Common myeloid progenitor, CD34-positive (primary cell): ENCODE measurements around the gene TBC1D24.
A peak's percentile ranks its signal among the peaks of the same experiment; 100 is the strongest.

Experiments
- CTCF ChIA-PET: fragments of 350-600 bp; sonication (Branson Sonifier 250); formaldehyde crosslinking; loops from one replicate; lab custom pipeline; 2021; ENCODE audit warnings: antibody characterized with exemption; lab: Charles Lee
- POLR2A ChIA-PET: fragments of 350-600 bp; sonication (Branson Sonifier 250); formaldehyde crosslinking; loops from one replicate; lab custom pipeline; 2021; ENCODE audit warnings: antibody characterized with exemption; lab: Charles Lee
- DNase-seq, 3 donors: peaks; one replicate each; pipeline versions ENCODE4 v3.0.0 to v3.0.0-alpha.2; 2013
- H3K27ac ChIP-seq, 2 experiments: 1 replicate in 1 of 2; 2 replicates in 1 of 2; pipeline ENCODE4 v1.7.0; 2013; ENCODE audit warnings: inconsistent platforms in 2 of 2, low read length in 2 of 2, mild to moderate bottlenecking in 2 of 2, low read depth in 1 of 2, moderate library complexity in 1 of 2; ENCODE audit not compliant: severe bottlenecking in 2 of 2, insufficient read depth in 1 of 2, poor library complexity in 1 of 2
- H3K27me3 ChIP-seq, 5 experiments: replicated peaks in 2 of 5; 1 replicate in 3 of 5; 2 replicates in 2 of 5; pipeline versions ENCODE4 v1.6.1 to v1.7.0; 2013; ENCODE audit warnings: low read length in 4 of 5, mild to moderate bottlenecking in 2 of 5, moderate library complexity in 2 of 5, inconsistent platforms in 1 of 5; ENCODE audit not compliant: insufficient read depth in 5 of 5, control insufficient read depth in 4 of 5
- H3K36me3 ChIP-seq, 4 experiments: 1 replicate in 2 of 4; 2 replicates in 2 of 4; pipeline versions ENCODE4 v1.6.1 to v1.7.0; 2013; ENCODE audit warnings: low read length in 3 of 4, control low read depth in 1 of 4, mild to moderate bottlenecking in 1 of 4; ENCODE audit not compliant: control insufficient read depth in 4 of 4, insufficient read depth in 4 of 4
- H3K4me1 ChIP-seq, 4 experiments: 1 replicate in 3 of 4; 2 replicates in 1 of 4; pipeline versions ENCODE4 v1.6.1 to v1.7.1; 2013; ENCODE audit warnings: low read length in 3 of 4, mild to moderate bottlenecking in 3 of 4, control low read depth in 1 of 4, inconsistent platforms in 1 of 4, moderate library complexity in 1 of 4; ENCODE audit not compliant: control insufficient read depth in 4 of 4, insufficient read depth in 4 of 4; ENCODE audit errors: control extremely low read depth in 1 of 4
- H3K4me3 ChIP-seq, 7 experiments: 1 replicate in 4 of 7; 2 replicates in 3 of 7; pipeline versions ENCODE4 v1.5.1 to v1.7.0; 2013; ENCODE audit warnings: mild to moderate bottlenecking in 7 of 7, low read length in 6 of 7, moderate library complexity in 6 of 7, inconsistent platforms in 2 of 7, low read depth in 2 of 7, control low read depth in 1 of 7; ENCODE audit not compliant: insufficient read depth in 4 of 7, control insufficient read depth in 1 of 7; ENCODE audit errors: extremely low read depth in 1 of 7
- H3K9me3 ChIP-seq, 5 experiments: 1 replicate in 4 of 5; 2 replicates in 1 of 5; pipeline versions ENCODE4 v1.6.1 to v1.7.1; 2013; ENCODE audit warnings: low read length in 4 of 5, mild to moderate bottlenecking in 2 of 5, inconsistent platforms in 1 of 5, low read depth in 1 of 5, moderate library complexity in 1 of 5; ENCODE audit not compliant: control insufficient read depth in 4 of 5, insufficient read depth in 2 of 5; ENCODE audit errors: control extremely low read depth in 1 of 5
- WGBS: methylation state at CpG from one replicate; pipeline ENCODE4 v1.1.5; 2013; ENCODE audit not compliant: insufficient coverage; 5-methylcytosine and 5-hydroxymethylcytosine counted together

TBC1D24 gene

GRCh38 chr16:2514333-2515179, 39.6 kb downstream of the TBC1D24 start:
- H3K4me1 ChIP-seq = peaks cover 10 to 89% (median 84%) of the 10 kb centered on the region in 4 experiments
- POLR2A ChIA-PET = interaction anchor here (0.7 to 1.0 kb wide), 3 partner anchors 13 to 135 kb away, joined by 3 read pairs; partner anchors contain the start of gene CEMP1

DNA sequence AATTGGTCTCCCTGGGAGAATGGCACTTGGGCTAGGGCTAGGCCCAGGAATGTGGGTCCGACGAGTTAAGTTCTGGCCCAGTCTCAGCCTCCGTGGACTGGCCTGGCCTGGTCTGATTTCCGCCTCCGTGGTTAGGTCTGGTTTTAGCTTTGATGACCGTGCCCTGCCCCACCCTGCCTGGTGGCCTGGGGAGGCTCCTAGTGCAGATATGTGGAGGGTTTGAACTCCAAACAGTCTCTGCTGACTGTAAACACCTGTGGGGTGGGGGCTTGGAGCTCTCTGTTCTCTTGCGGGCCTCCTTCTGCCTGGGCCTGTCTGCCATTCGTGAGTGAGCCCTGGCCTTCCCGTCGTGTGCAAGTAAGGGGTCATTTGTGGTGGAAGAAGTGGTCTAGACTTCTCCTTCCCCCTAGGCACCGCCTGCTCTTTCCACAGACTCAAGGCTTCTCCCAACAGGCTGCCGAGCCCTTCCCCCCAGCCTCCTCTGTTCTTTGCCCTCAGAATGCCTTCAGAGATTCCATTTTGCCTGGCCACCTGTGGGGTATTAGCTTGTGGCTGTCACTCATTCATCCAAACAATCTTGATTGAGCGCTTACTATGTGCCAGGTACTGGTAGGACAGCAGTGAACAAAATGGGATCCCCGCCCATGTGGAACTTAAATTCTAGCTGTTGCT, 40.4 kb downstream of the TBC1D24 start:
- peak in 1 of 3 donors; percentile 25 for DNase-seq
- no peaks in the 10 kb centered on the region for H3K27me3 ChIP-seq
- peaks cover 0 to 28% (median 7%) of the 10 kb centered on the region in 4 experiments for H3K36me3 ChIP-seq
- H3K27ac ChIP-seq = peak overlapping the region; percentile 91 to 95
- 10% methylated on average over 7 of the region's 14 CpGs for WGBS
- H3K9me3 ChIP-seq = no peaks in the 10 kb centered on the region
- ChIA-PET POLR2A (interaction anchor here (0.7 to 1.0 kb wide), 3 partner anchors 14 to 134 kb away, joined by 3 read pairs; partner anchors contain the start of gene CEMP1), CTCF (interaction anchor here (0.9 to 1.1 kb wide), 3 partner anchors 8 to 85 kb away, joined by 3 read pairs; no protein-coding TSS in a partner anchor)
- peak overlapping the region; percentile 72 to 99 (median 92) for H3K4me3 ChIP-seq
- peaks cover 10 to 87% (median 81%) of the 10 kb centered on the region in 4 experiments for H3K4me1 ChIP-seq

More at GRCh38 chr16:2514333-2515179, 39.6 kb downstream of the TBC1D24 start:
- CTCF ChIA-PET = interaction anchor here (5.9 kb wide), 1 partner anchor 13 kb away, joined by 27 read pairs; no protein-coding TSS in a partner anchor
- H3K27ac ChIP-seq = peak overlapping the region; percentile 91 to 95
- H3K27me3 ChIP-seq = no peaks in the 10 kb centered on the region
- H3K36me3 ChIP-seq = peaks cover 0 to 28% (median 7%) of the 10 kb centered on the region in 4 experiments
- whole genome bisulfite sequencing = under 1% methylated on average over 47 of the region's 63 CpGs
- H3K4me3 ChIP-seq = peak overlapping the region; percentile 72 to 99 (median 92)
- H3K9me3 ChIP-seq = no peaks in the 10 kb centered on the region
- peak in 2 of 3 donors; percentile 34 to 46 for DNase-seq

DNA sequence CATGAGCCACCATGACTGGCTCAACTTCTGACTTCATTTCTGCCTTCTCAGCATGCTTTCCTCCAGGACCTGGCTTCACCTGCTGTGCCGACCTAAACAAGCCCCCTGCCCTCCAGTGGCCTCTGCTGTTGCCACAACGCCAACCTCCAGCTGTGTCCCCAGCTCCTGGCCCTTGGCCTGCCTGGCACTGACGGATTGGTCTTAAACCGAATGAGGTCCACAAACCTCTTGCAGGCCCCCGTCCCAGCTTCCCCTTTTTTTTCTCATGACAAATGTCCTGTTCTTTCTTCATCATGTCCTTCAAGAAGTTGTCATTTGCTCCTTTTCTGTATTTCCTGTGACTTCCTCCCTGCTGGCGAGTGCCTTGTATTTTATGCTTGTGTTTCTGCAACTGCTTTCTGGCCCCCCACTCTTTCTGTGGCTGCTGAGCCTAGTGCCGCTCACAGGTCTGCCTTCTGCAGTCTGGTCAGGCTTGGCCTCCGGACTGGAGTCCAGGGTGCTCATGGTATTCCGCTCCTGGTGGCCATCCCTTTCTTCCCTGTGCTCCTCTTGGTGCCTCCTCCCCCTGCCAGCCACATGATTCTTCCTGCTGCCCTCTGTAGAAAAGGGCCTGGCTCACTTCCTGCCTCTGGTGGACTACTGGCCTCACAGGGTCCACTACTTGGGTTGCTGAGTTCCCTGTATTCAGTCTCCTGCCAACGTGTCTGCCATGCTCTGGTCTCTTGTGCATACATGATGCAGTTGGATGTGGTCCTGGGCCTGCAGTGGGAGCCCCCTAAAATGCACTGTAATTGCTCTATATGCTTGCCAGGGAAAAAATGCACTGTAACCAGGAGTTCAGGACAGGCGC, 41.7 kb downstream of the TBC1D24 start:
- ChIA-PET POLR2A (no interaction called here), CTCF (interaction anchor here (0.9 to 1.1 kb wide), 4 partner anchors 10 to 512 kb away, joined by 3 read pairs; no protein-coding TSS in a partner anchor)
- Histone ChIP-seq H3K4me1 (peaks cover 10 to 83% (median 79%) of the 10 kb centered on the region in 4 experiments), H3K36me3 (peaks cover 0 to 28% (median 7%) of the 10 kb centered on the region in 4 experiments), H3K27me3 (no peaks in the 10 kb centered on the region), H3K9me3 (no peaks in the 10 kb centered on the region), H3K4me3 (peak overlapping the region in 6 of 7 experiments; percentile 29 to 99 (median 91)), H3K27ac (peak overlapping the region; percentile 91 to 95)
- DNase-seq = peak; percentile 68 to 89 (median 89)
- 17% methylated on average over 11 of the region's 11 CpGs for whole genome bisulfite sequencing

DNA sequence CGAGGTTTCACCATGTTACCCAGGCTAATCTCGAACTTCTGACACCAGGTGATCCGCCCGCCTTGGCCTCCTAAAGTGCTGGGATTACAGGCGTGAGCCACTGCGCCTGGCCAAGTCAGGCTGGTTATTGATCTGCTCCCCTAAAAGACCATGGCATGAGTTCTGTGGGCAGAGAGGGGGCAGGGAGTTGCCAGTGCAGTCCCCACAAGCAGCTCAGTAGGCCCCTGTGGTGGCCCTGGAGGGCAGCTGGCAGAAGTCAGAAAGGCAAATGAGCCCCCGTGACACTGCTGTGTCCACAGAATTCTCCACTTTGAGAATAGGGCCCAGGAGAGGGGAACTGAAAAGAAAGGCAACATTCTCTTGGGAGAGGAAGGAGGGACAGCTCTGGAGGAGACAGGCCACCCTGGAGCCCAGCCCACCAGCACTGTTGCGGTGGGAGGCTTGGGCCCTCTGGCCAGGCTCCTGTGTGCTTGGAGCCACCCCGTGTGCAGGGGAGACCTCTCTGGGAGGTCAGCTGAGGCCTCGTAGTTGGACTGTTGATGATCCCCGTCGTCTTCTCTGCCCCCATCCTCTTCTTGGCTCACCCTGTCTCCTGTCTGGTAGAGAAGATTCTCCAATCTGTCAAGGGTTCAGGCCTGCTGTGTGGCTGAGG, 43.2 kb downstream of the TBC1D24 start:
- ChIA-PET POLR2A (interaction anchor here (3.7 kb wide), 1 partner anchor 13 kb away, joined by 24 read pairs; the partner anchor contains the start of gene CEMP1), CTCF (no interaction called here)
- H3K9me3 ChIP-seq = no peaks in the 10 kb centered on the region
- H3K27ac ChIP-seq = peak overlapping the region in 1 of 2 experiments; percentile 51
- H3K4me3 ChIP-seq = peak overlapping the region in 1 of 7 experiments; percentile 14
- no peak for DNase-seq
- WGBS = 95% methylated on average over 10 of the region's 12 CpGs
- H3K27me3 ChIP-seq = no peaks in the 10 kb centered on the region
- H3K36me3 ChIP-seq = peaks cover 0 to 29% (median 8%) of the 10 kb centered on the region in 4 experiments
- peaks cover 10 to 68% (median 67%) of the 10 kb centered on the region in 4 experiments for H3K4me1 ChIP-seq

DNA sequence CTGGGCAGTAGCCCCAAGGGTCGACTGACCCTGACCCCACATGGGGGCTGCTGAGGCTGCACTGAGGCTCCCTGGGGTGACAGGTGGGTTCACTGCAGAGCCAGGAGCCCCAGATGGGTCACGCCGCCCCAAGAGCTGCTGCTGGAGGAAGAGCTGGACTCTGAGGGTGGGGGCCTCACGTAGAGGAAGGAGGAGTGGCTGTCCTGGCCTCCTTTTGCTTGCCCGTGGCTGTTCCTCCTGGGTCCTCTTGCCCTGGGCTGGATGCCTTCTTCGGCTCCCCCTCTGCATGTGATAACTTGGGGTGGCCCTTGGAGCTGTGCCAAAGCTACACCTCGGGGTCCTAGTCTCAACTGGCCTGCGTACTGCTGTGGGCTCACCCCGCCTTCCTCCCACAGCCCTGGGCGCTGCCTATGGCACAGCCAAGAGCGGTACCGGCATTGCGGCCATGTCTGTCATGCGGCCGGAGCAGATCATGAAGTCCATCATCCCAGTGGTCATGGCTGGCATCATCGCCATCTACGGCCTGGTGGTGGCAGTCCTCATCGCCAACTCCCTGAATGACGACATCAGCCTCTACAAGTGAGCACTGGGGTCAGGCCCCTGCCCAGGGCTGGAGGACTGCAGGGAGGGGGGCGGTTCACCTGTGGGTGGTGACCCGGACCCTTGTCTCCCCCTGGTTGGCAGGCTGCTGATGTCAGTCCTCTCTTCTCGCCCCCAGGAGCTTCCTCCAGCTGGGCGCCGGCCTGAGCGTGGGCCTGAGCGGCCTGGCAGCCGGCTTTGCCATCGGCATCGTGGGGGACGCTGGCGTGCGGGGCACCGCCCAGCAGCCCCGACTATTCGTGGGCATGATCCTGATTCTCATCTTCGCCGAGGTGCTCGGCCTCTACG, 44.1 kb downstream of the TBC1D24 start:
- Histone ChIP-seq H3K4me1 (peaks cover 10 to 65% (median 63%) of the 10 kb centered on the region in 4 experiments), H3K36me3 (peaks cover 0 to 39% (median 16%) of the 10 kb centered on the region in 4 experiments), H3K27ac (peak overlapping the region in 1 of 2 experiments; percentile 51), H3K9me3 (no peaks in the 10 kb centered on the region), H3K27me3 (no peaks in the 10 kb centered on the region), H3K4me3 (peak overlapping the region in 1 of 7 experiments; percentile 33)
- POLR2A ChIA-PET = interaction anchor here (1.7 to 3.7 kb wide), 2 partner anchors 10 to 12 kb away, joined by 11 to 24 read pairs; partner anchors contain the start of gene CEMP1
- 91% methylated on average over 33 of the region's 39 CpGs for WGBS
- CTCF ChIA-PET = interaction anchor here (2.4 kb wide), 1 partner anchor 12 kb away, joined by 7 read pairs; the partner anchor contains the start of gene CEMP1
- no peak for DNase-seq
